ENCODE measurements around the gene CALU.
A peak's percentile ranks its signal among the peaks of the same experiment; 100 is the strongest.

Gene CALU

DNA sequence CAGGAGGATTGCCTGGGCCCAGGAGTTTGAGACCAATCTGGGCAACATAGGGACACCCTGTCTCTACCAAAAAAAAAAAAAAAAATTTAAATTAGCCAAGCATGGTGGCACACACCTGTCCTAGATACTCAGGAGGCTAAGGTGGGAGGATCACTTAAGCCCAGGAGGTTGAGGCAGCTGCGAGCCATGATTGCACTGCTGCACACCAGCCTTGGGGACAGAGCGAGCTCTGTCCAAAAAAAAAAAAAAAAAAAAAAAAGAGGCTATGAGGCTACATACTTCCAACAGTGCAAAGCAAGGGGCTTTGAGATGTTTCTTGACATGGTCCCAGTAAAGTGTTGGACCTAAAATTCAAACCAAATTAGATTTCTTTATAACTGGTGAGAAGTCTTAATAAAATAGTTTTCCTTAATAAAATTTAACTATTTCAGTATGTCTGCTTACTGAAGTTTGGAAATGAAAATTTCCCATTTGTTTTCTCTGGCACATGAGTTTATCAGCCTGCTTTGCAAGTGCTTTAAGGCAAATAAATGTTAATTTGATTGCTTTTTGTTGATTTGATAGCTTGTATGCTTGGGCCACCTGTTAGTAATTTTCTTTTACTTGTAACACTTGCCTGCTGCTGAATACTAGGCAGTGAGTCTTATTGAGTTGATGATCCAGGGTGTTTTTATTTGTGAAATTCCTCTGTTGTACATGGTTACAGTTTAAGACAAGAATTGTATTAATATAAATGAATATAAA lies 16.1 kb downstream of the CALU start:
- no peak for DNase-seq

DNA sequence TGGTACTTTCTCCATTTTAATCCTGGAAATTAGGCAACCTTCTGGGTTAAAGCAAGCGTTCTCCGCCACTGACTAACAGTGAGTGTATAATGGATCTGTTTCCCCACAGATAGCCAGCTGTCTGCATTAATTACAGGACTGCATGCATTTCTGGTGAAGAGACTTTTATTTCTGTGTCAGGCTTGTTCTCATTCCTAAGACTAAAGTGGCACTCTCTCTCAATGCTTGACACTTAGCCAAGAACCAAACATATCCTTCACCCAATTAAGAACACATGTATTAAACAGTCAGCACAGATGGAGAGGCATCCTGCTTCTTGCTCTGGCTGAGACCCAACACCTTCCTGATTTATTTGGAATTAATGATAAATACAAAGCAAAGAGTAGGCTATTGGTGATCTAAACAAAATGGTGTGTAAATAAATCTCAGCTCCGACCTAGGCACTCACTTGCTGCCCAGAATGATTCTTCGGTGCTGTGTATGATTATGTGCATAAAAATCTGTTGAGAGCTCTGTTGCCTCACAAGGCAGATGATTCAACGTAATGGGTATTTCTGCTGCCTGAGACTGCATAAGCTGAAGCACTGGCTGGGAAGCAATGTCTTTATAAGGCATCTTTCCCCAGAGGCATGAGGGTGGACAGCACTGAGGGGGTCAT lies 16.8 kb downstream of the CALU start:
- DNase-seq, result peak; percentile 96

DNA sequence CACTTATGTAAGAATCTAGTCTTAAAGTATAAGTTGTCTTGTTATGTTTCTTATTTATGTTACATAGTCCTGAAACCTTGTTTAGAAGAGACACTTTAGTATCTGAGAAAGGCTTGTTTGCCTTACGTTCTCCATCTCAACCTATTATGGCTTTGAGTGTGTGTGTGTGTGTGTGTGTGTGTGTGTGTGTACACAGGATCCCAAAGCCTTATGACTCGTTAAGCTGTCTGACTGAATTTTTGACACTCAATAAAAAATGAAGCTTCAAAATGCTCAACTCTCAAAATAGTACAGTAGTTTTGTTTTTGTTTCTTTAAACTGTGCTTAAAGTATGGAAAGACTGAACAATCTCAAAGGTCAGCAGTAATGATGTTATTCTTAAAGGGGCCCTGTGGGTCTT lies 18.0 kb downstream of the CALU start:
- peak; percentile 53 for DNase-seq

DNA sequence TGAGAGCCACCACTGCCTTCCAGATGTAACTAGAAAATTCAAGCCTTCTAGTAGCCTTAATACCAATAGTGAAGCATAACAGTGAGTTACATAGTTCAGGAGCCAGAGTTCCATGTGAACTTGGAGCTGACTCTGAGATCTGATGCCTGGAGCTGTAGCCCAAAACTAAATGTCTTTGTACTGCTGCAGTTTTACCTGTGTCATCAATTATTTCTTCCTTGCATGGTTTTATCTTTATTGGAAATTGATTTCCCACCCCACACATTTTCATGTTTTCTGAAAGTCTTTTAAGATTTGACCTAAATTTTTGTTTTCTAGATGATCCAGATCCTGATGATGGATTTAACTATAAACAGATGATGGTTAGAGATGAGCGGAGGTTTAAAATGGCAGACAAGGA lies 19.4 kb downstream of the CALU start:
- no peak for DNase-seq

- DNase-seq, result no peak
Measured at GRCh38 chr7:128759242-128759641, 20.1 kb downstream of the CALU start.

DNA sequence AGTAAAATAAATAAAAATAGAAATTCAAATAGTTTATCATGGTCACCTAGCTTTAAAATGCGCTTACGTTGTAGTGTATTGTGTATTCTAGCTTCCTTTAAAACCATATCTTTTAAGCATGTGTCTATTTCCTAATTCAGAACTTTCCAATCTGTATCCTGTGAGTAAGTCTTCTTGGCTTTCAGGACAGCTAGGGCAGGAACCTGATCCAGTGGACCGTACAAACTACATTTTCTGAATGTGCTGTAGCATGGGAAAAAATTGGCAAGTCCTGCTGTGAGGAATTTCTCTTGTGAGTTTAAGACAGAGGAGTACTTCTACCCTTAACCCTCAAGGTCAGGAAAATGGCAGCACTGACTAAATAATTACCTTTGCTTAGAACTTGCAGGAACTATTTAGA lies 24.4 kb downstream of the CALU start:
- no peak for DNase-seq

DNA sequence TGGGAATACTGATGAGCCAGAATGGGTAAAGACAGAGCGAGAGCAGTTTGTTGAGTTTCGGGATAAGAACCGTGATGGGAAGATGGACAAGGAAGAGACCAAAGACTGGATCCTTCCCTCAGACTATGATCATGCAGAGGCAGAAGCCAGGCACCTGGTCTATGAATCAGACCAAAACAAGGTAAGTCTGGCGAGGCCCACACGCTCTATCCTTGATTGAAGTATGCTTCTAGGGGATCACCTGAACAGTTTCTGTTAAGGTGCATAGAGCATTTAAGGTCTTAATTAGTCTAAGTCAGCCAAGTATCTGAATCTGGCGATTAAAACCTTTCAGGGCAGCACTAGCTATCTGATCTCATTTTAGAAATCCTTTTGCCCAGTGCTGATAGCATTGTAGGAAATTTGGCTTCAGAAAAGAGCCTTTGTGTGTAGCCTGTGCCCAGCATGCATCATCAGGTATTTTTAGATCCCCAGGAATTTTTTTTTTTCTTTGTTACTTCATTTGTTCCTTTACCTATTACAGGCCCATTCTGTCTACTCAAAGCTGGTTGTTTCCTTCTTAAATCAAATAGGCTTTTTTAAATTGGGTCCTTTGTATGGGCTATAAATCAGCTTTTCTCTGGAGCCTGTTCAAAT lies 28.4 kb downstream of the CALU start:
- DNase-seq, result no peak

GRCh38 chr7:128770233-128770632 lies 31.1 kb downstream of the CALU start:
- DNase-seq, result no peak

DNA sequence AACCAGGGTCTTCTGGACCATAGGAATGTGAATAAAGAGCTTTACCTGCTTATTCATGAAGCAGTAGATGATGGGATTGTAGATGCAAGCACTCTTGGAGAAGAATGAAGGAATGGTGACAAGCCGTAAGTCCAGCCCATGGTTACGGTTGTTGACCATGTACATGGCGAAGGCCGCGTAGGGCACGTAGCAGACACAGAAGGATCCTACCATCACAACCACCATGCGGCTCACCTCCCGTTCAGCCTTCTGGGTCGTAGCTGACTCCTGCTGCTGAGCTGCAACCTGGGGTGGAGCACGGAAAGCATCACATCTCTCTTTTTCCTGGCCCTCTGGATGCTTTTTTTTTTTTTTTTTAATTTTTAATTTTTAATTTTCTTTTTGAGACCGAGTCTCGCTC lies 34.4 kb downstream of the CALU start:
- no peak for DNase-seq

- no peak for DNase-seq
Measured at GRCh38 chr7:128774029-128774689, 35.0 kb downstream of the CALU start.

DNA sequence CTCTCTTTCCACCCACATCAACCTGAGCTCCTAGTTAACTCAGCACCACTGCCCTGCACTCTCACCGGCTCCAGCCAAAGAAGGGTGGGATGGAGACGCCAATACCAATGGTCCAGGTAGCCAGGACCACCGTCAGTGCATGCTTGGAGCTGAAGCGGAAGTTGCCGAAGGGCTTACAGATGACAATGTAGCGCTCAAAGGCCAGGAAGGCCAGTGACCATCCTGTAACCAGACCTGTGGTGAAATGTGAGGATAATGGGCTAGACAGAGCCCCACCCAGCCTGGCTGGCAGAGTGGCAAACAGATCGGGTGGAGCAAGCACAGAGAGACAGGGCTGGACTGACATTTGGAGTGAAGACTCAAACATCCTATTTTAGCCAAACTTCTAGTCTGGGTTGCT lies 35.8 kb downstream of the CALU start:
- no peak for DNase-seq

DNA sequence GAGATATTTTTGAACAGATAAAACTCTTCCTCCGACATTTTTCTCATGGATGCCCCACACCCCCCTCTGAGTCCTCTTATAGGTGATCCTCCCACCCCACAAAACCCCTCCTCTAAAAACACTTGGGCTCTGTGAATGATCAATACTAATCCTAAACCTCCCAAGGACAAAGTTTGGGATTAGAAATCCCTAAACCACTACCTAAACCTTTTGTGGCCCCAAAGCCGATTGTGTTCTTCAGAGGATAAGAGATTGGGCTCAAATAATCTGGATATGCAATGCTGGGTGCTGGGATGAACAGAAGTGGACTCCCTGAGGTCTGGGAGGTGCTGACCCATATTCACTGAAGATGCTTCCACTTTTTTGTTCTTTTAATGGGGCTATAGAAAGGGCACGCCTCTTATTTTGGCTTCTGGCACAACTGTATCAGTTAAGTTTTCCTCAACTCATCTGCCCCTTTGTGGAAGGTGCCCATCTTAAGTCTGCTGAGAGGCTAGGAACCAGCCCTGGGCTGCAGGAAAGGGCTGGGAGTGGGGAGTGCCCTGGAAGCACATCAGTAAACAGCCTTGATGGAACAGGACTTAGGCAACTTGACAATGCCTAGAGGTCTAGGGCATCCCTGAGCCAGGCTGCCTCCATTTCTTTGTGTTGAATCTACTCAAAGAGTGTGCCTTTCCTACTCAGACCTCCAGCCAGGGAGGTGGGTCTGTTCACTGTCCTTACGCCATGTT lies 36.8 kb downstream of the CALU start, which contains the start of gene OPN1SW:
Gene OPN1SW (minus strand): TSS at position 51 of the 731 bp plus-strand sequence. CDS start 13 bp downstream, at position 38.
- no peak for DNase-seq

DNA sequence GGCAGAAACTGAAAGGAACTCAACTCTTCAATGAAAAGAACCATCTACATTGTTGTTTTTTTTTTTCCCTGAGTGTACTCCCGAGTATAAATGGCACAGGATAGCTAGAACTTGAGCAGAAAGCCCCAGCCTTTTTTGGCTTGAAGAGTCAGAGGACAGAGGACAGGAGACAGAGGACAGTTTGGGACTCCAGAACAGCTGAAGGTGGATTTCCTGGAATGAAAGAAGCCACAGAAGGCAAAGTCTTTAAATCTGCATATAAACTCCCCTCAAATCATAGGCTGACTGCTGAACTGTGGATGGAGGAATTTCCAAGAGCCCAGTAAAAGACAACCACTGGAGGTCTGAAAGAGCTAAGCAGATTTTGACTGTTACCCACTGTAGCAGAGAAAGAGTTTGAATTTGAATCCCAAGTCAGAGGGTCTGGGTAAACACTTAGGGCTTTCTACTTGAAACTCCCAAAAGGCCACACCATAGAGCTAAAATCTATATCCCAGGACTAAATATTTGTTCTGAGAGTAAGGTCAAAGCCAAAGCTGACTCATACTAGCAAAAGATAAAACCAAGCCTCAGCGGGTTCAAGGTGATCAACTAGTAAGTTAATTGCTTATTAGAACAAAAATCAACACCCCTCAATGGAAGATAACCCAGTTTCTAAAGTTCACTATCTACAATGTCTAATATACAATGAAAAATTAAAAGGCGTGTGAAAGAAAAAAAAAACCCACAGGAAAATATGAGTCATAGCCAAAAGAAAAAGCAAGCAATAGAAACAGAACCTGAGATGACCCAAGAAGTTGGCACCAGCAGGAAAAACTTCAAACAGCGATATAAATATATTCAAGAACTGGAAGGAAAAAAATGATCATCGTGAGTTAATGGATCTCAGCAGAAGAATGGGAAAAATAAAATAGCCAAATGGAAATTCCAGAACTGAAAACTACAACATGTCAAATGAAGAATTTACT lies 38.3 kb downstream of the CALU start:
- DNase-seq, result peak; percentile 36

- DNase-seq, result no peak
Measured at GRCh38 chr7:128778946-128779345, 39.8 kb downstream of the CALU start.

GRCh38 chr7:128781126-128781525 lies 42.0 kb downstream of the CALU start:
- DNase-seq, result peak; percentile 89

GRCh38 chr7:128781851-128782250 lies 42.7 kb downstream of the CALU start:
- DNase-seq, result no peak

GRCh38 chr7:128783143-128783861 lies 44.1 kb downstream of the CALU start:
- DNase-seq, result peak; percentile 90

DNA sequence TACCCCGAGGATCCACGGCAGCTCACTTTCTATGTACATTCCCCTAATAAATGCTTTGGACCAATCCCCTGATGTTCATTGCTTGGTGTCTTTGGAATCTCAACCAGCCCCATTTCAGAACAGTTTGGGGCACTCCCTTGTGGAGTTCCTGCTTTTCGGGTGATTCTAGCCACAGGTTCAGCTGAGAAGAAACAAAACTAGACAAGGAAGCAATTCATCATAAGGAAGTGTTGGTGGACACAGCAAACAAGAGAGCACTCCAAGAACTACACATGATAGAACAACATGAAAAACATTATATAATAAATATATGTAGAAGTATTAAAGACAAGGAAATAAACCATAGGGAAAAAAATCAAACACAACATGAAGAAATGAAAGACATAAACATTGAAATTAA lies 46.6 kb downstream of the CALU start:
- no peak for DNase-seq

DNA sequence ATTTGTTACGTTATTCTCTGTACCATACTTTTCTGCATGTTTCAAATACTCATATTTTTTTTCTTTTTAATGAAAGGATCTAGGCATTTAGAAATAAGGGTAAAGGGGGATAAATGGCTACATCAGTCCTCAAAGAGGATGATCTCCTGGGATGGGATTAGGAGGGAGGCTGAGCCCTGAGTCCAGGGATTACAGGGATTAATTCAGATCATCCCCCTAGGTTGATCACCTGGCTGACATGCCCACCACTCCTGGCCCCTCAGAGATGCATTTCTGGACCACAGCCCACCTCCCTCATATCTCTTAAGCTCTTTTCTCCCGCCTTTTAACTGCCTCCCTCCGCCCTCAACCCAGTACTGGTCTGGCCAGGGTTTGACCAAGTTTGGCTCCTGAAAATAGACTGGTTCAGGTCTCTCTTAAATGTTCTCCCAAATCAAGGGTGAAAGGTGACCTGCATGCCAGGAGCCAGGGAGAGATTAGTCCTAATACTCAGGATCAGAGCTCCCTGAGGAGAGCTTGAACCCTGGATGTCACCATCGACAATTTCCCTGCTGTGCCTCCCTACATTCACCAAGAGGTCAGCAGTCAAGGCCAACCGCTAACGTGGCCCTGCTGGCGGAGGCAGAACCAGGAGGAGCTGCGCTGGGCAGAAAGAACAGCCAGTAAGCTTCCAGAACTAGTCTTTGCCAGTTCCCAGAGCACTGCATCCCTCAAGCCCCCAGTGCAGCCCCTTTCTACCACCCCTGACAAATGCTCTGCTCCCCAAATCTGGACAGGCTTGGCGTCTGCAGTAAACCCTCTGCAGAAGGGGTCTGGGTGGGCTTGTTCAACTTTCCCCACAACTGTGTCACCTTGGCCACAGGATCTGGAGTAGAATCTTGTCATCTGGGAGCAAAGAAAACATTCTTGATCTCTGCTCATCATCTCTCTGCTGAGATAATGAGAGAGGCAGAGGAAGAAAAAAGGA lies 49.6 kb downstream of the CALU start:
- no peak for DNase-seq

All from fibroblast of skin of right biceps (primary cell).